ENCODE results near the gene RDH13.
A peak's percentile ranks its signal among the peaks of the same experiment; 100 is the strongest.

RDH13 gene

DNA sequence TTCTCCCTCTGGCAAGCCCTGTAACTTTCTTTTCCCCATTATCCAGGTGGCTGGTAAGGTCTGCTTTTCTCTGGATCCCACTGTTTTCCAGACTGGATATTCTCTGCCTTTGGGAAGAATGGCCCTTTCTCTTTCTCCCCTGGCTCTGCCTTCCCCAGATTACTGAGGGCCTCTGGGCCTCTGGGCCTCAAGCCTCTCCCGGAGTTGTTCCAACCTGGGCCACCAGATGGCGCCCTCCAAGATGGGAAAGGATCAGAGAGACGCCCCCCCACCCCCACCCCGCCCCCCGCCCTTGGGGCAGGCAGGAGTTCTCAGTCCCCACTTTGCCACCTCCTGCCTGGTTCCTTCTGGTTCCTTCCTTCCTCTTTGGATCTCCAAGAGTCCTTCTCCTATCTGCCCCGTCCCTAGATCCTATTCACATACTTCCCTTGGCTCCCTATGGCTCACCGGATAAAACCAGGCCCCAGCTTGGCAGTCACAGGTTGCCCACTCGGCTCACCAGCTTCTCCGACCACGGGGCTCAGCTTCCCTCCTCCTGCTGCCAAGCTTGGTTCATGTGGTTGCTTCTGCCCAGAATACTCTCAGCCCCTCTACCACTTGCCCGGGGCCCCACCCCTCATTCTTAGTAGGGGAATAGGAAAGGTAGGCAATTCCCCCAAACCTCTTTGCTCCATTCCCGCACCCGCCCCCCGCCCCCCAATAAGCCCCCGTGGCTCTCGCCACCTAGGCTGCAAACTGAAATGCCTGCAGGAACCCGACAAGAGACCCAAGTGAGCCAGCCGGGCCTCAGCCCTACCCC lies 25.8 kb upstream of the RDH13 start:
- Histone ChIP-seq H3K9me3 (ENCODE audit: low read depth, low read length) (no peaks in the 10 kb centered on the region), H3K4me3 (no peak overlapping the region), H3K36me3 (ENCODE audit: insufficient read depth, low read length) (peaks cover 4% of the 10 kb centered on the region; the same call in 1 of the 2 replicates), H3K9ac (ENCODE audit: insufficient read length) (peak overlapping the region; percentile 64), H3K27ac (peak overlapping the region; percentile 31; the same call in 1 of the 2 replicates)
- no peak for DNase-seq (ENCODE audit: low read depth, low spot score)
- TF ChIP-seq POLR2AphosphoS5 (IDR thresholded peaks at IDR 0.05; ENCODE audit: borderline replicate concordance, low read depth, low read length) (no peak), FOXP2 (optimal IDR thresholded peaks at IDR 0.05; ENCODE audit: control extremely low read depth, extremely low read length, insufficient read depth) (no peak), EZH2 (IDR thresholded peaks at IDR 0.05) (no peak)

DNA sequence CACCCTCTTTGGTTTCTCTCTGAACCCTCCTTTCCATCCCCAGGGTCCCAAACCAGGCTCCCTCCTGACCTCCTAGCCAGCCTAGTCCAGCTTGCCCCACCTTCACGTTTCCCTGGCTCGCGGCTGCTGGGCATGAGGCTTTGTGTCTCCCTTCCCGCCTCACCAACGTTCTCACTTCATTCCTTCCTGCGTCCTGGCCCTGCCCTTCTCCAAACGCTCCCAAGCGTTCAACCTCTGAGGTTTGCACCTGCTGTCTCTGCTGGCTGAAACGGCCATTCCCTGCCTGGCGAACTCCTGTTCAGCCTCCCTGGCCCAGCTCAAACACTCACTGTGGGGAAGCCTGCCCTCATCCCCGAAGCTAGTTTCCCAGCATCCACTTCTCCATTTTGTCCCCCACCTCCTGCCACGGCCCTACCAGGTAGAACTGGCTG lies 25.1 kb upstream of the RDH13 start:
- Histone ChIP-seq H3K9ac (ENCODE audit: insufficient read length) (peak overlapping the region; percentile 64), H3K9me3 (ENCODE audit: low read depth, low read length) (no peaks in the 10 kb centered on the region), H3K4me3 (no peak overlapping the region), H3K36me3 (ENCODE audit: insufficient read depth, low read length) (peaks cover 4% of the 10 kb centered on the region; the same call in 1 of the 2 replicates), H3K27ac (peak overlapping the region; percentile 31; the same call in 1 of the 2 replicates)
- TF ChIP-seq EZH2 (IDR thresholded peaks at IDR 0.05) (no peak), FOXP2 (optimal IDR thresholded peaks at IDR 0.05; ENCODE audit: control extremely low read depth, extremely low read length, insufficient read depth) (no peak)
- no peak for DNase-seq (ENCODE audit: low read depth, low spot score)

DNA sequence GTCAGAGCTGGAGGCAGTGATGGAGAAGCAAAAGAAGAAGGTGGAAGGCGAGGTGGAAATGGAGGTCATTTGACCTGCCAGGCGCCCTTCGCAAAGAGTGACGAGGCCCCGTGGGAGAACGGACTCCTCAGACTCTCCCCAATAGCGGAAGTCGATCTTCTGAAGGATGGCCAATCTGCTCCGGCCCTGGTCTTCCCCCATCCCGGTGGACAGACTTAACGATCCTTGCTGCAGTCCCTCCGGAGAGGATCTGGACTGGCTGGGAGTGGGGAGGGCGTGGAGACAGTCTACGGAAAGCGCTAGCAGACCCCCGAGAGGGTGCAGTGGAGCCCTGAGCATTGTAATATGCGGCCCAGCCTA lies 24.6 kb upstream of the RDH13 start:
- Histone ChIP-seq H3K9ac (ENCODE audit: insufficient read length) (no peak overlapping the region), H3K4me3 (no peak overlapping the region), H3K9me3 (ENCODE audit: low read depth, low read length) (no peaks in the 10 kb centered on the region), H3K36me3 (ENCODE audit: insufficient read depth, low read length) (peaks cover 4% of the 10 kb centered on the region; the same call in 1 of the 2 replicates), H3K27ac (no peak overlapping the region)
- TF ChIP-seq FOXP2 (optimal IDR thresholded peaks at IDR 0.05; ENCODE audit: control extremely low read depth, extremely low read length, insufficient read depth) (no peak), EZH2 (IDR thresholded peaks at IDR 0.05) (no peak), POLR2AphosphoS5 (IDR thresholded peaks at IDR 0.05; ENCODE audit: borderline replicate concordance, low read depth, low read length) (no peak)
- no peak for DNase-seq (ENCODE audit: low read depth, low spot score)

DNA sequence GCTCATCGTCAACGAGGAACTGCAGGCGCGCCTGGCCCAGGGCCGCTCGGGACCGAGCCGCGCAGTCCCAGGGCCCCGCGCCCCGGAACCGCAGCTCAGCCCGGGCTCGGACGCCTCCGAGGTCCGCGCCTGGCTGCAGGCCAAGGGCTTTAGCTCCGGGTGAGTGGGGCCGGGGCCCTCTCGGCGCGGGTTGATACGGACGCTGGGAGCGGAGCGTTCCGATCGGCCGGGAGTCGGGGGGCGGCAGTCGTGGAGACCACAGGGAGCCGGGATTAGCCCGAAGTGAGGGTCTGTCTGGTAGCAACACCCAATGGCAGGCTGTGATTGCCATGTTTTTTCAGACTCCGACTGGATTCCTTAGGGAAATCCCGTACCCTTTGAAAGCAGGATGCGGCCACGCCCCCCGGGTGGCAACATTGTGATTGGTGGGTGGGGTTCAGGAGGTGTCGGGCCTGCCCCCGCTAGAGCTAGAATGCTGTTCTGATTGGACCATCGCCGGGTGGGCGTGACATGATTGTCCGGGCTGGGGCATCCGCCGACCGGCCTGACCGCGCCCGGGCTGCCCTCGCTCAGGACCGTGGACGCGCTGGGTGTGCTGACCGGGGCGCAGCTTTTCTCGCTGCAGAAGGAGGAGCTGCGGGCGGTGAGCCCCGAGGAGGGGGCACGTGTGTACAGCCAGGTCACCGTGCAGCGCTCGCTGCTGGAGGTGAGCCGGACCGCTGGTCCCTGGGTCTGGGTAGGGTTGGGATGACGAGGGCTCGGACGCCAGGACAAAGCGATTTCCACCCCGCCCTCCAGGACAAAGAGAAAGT lies 24.0 kb upstream of the RDH13 start:
- no peak overlapping the region for H3K9ac ChIP-seq (ENCODE audit: insufficient read length)

DNA sequence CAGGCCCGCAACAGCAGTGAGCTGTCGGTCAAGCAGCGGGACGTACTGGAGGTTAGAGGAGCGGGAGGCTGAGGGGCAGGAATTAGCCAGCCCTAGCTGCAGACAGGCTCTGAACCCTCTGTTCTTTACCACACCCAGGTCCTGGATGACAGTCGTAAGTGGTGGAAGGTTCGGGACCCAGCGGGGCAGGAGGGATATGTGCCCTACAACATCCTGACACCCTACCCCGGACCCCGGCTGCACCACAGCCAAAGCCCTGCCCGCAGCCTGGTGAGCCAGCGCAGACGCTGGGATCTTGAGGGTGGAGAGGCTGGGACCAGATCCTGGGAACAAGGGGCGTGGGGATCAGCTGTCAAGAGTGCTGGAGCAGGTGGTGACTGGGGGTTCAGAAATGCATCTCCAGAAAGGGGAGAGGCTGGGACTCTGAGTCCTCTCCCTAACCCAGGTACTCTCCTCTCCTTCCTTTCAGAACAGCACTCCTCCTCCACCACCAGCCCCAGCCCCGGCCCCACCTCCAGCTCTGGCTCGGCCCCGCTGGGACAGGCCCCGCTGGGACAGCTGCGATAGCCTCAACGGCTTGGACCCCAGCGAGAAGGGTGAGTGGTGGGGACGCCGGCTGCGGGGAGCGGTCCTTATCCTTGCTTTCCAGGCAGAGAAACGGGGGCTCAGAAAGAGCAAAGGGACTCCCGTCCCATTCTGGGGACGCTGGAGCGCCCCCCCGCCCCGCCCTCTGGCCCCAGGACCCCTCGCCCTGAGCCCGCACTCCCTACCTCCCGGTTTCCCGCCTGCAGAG lies 23.2 kb upstream of the RDH13 start:
- H3K9me3 ChIP-seq (ENCODE audit: low read depth, low read length) = no peaks in the 10 kb centered on the region
- peaks cover 4% of the 10 kb centered on the region; the same call in 1 of the 2 replicates for H3K36me3 ChIP-seq (ENCODE audit: insufficient read depth, low read length)
- no peak for DNase-seq (ENCODE audit: low read depth, low spot score)
- no peak overlapping the region for H3K27ac ChIP-seq
- no peak for TF ChIP-seq POLR2AphosphoS5 (IDR thresholded peaks at IDR 0.05; ENCODE audit: borderline replicate concordance, low read depth, low read length)
- no peak for TF ChIP-seq FOXP2 (optimal IDR thresholded peaks at IDR 0.05; ENCODE audit: control extremely low read depth, extremely low read length, insufficient read depth)
- TF ChIP-seq EZH2 (IDR thresholded peaks at IDR 0.05) = no peak
- H3K4me3 ChIP-seq = peak overlapping the region; percentile 66
- H3K9ac ChIP-seq (ENCODE audit: insufficient read length) = no peak overlapping the region

More for the DNA sequence above, 24.0 kb upstream of the RDH13 start:
- no peak for DNase-seq (ENCODE audit: low read depth, low spot score)
- Histone ChIP-seq H3K4me3 (peak overlapping the region; percentile 66), H3K9me3 (ENCODE audit: low read depth, low read length) (no peaks in the 10 kb centered on the region), H3K36me3 (ENCODE audit: insufficient read depth, low read length) (peaks cover 4% of the 10 kb centered on the region; the same call in 1 of the 2 replicates), H3K27ac (no peak overlapping the region)
- no peak for TF ChIP-seq FOXP2 (optimal IDR thresholded peaks at IDR 0.05; ENCODE audit: control extremely low read depth, extremely low read length, insufficient read depth)
- no peak for TF ChIP-seq EZH2 (IDR thresholded peaks at IDR 0.05)
- no peak for TF ChIP-seq POLR2AphosphoS5 (IDR thresholded peaks at IDR 0.05; ENCODE audit: borderline replicate concordance, low read depth, low read length)

DNA sequence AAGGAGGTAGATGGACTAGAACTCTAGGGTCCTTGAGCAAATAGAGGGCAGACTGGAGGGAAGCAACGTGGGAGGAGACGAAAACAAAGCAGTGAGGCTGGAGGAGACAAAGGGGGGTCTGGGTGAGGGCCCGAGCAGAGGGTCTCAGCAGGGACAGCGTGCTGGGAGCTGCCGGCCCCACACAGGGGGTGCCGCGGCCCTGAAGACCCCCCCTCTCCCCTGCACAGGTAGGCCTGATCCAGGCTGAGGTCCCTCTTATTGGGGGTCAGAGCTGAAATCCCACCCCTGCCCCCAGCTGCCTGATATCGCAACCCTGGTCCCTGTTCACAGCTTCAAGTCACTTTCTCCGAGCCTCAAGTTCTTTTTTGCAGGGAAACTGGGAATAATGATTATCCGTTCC lies 21.5 kb upstream of the RDH13 start:
- no peak overlapping the region for H3K9ac ChIP-seq (ENCODE audit: insufficient read length)
- H3K4me3 ChIP-seq = no peak overlapping the region
- H3K27ac ChIP-seq = no peak overlapping the region
- no peaks in the 10 kb centered on the region for H3K9me3 ChIP-seq (ENCODE audit: low read depth, low read length)
- no peaks in the 10 kb centered on the region for H3K36me3 ChIP-seq (ENCODE audit: insufficient read depth, low read length)
- DNase-seq (ENCODE audit: low read depth, low spot score) = no peak
- TF ChIP-seq EZH2 (IDR thresholded peaks at IDR 0.05) (no peak), FOXP2 (optimal IDR thresholded peaks at IDR 0.05; ENCODE audit: control extremely low read depth, extremely low read length, insufficient read depth) (no peak), POLR2AphosphoS5 (IDR thresholded peaks at IDR 0.05; ENCODE audit: borderline replicate concordance, low read depth, low read length) (no peak)

DNA sequence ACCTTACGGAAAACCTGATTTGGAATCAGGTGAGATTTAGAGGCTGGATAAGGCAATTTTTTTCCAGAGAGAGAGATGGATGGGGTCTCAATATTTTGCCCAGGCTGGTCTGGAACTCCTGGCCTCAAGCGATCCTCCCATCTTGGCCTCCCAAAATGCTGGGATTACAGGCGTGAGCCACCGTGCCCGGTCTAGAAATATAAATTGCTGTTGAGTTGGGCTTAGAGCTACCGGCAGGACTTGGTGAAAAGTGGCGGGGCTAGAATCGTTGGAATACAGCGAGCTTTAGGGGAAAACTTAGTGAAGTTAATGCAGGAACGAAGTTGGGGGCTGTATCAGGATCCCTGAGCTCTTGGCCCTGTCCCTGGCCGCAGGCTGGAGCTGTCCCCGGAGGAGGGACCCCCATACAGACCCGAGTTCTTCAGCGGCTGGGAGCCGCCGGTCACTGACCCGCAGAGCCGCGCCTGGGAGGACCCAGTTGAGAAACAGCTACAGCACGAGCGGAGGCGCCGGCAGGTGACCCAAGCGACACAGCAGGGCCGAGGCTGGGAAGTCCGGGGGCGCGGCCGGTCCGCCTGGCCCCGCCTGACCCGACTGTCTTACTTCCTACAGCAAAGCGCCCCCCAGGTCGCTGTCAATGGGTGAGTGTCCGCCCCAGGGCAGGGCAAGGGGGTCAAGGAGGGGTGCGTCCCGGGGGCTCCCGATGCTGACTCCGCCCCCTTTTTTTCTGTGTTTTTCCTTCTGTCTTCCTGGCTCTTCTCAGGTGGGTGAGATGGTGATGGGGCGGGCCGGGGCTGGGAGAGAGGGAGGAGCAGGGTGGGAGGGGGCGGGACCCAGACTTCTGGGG lies 20.3 kb upstream of the RDH13 start:
- Histone ChIP-seq H3K36me3 (ENCODE audit: insufficient read depth, low read length) (no peaks in the 10 kb centered on the region), H3K9me3 (ENCODE audit: low read depth, low read length) (no peaks in the 10 kb centered on the region), H3K9ac (ENCODE audit: insufficient read length) (no peak overlapping the region), H3K4me3 (no peak overlapping the region), H3K27ac (no peak overlapping the region)
- DNase-seq (ENCODE audit: low read depth, low spot score) = no peak
- TF ChIP-seq POLR2AphosphoS5 (IDR thresholded peaks at IDR 0.05; ENCODE audit: borderline replicate concordance, low read depth, low read length) (no peak), EZH2 (IDR thresholded peaks at IDR 0.05) (no peak), FOXP2 (optimal IDR thresholded peaks at IDR 0.05; ENCODE audit: control extremely low read depth, extremely low read length, insufficient read depth) (no peak)
